GM19023 (cell line): ENCODE results near the gene JMJD1C.
A peak's percentile ranks its signal among the peaks of the same experiment; 100 is the strongest.
"Not testable (repeated sequence)": the region's sequence is repeated elsewhere in the genome, so short reads cannot be mapped to it uniquely, and the experiment has no call there.

ENCODE experiments used
- ATAC-seq: cut with Tn5 transposase; IDR thresholded peaks from one replicate; pipeline ENCODE4 v1.9.1; 2021; ENCODE audit warnings: mild to moderate bottlenecking, moderate library complexity; ENCODE audit not compliant: unreplicated experiment

JMJD1C gene, protein sequence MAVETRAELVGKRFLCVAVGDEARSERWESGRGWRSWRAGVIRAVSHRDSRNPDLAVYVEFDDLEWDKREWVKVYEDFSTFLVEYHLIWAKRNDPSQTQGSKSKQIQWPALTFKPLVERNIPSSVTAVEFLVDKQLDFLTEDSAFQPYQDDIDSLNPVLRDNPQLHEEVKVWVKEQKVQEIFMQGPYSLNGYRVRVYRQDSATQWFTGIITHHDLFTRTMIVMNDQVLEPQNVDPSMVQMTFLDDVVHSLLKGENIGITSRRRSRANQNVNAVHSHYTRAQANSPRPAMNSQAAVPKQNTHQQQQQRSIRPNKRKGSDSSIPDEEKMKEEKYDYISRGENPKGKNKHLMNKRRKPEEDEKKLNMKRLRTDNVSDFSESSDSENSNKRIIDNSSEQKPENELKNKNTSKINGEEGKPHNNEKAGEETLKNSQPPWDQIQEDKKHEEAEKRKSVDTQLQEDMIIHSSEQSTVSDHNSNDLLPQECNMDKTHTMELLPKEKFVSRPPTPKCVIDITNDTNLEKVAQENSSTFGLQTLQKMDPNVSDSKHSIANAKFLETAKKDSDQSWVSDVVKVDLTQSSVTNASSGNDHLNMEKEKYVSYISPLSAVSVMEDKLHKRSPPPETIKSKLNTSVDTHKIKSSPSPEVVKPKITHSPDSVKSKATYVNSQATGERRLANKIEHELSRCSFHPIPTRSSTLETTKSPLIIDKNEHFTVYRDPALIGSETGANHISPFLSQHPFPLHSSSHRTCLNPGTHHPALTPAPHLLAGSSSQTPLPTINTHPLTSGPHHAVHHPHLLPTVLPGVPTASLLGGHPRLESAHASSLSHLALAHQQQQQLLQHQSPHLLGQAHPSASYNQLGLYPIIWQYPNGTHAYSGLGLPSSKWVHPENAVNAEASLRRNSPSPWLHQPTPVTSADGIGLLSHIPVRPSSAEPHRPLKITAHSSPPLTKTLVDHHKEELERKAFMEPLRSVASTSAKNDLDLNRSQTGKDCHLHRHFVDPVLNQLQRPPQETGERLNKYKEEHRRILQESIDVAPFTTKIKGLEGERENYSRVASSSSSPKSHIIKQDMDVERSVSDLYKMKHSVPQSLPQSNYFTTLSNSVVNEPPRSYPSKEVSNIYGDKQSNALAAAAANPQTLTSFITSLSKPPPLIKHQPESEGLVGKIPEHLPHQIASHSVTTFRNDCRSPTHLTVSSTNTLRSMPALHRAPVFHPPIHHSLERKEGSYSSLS (N-terminal part only)

GRCh38 chr10:63465293-63466143 lies at the start of gene JMJD1C:
Gene JMJD1C (minus strand): TSS chr10:63465977. CDS start chr10:63465662, 315 bp downstream.
- peak; percentile 72 for ATAC-seq

GRCh38 chr10:63515002-63515763 lies 49.4 kb upstream of the JMJD1C start:
- no peak for ATAC-seq

DNA sequence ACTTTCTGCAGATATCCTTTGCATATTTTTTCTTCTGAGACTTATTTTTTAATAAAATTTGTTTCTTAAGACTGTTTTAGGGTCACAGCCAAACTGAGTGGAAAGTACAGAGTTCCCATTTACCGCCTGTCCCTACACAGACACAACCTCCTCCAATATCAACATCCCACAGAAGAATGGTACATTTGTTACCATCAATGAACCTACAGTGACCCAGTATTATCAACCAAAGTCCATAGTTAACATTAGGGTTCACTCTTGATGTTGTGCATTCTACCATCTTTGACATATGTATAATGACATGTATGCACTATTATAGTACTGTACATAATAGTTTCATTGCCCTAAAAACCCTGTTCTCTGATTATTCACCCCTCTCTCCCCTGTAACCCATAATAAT lies 40.8 kb upstream of the JMJD1C start:
- ATAC-seq: no peak

DNA sequence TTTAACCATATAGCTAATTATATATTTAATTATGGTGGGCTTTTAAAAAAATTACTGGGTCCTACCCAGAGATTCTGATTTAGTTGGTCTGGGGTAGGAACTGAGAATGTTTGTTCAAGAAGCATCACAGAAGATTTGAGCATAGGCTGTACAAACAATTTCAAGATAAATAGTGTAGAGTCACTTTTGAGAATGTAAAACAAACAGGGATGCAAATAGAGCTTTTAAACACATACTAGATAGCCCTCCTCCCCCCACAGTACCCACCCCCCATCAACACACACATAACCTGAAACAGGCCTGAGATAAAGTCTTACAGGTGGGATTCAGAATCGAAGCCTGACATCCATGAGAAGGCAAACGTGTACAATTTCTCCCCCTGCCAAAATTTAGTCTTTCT lies 39.8 kb upstream of the JMJD1C start:
- no peak for ATAC-seq

GRCh38 chr10:63504145-63504881 lies 38.5 kb upstream of the JMJD1C start:
- no peak for ATAC-seq

GRCh38 chr10:63503395-63503794 lies 37.6 kb upstream of the JMJD1C start:
- ATAC-seq: no peak

DNA sequence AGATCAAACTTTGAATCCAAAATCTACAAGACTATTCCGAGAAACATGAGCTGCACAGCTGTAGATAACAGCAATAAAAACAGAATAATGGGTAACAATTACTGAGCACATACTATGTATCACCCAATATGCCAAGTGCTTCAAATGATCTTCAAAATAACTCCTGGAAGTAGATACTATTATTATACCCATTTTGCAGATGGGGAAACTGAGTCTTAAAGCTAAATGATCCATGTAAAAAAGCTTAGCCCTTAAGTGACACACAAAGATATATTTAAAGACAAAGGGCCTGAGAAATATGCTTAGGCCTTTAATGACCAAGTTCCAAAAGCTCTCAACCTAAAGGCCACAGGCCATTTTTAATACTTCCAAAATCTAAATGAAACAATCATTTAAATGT lies 37.1 kb upstream of the JMJD1C start:
- ATAC-seq: no peak

DNA sequence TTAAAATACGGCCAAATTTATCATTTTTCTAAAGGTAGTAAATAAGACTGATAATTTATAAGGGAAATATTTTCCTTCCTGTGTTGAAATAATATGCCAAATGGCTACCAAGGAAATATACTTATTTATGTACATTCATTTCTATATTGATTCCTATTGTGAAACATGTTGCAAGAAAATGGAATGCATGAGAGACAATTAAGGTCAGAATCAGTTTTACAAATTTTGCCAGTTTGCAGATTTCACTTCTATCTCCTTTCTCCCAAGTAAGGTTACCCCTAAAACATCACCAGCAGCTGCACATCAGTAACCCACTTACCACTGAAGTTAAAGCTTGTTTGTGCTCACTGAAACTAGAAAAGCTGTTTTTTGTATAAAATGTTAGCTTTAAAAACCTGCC lies 36.2 kb upstream of the JMJD1C start:
- ATAC-seq: no peak

GRCh38 chr10:63500551-63500950 lies 34.8 kb upstream of the JMJD1C start:
- not testable (repeated sequence) for ATAC-seq

GRCh38 chr10:63498665-63499064 lies 32.9 kb upstream of the JMJD1C start:
- ATAC-seq: no peak

DNA sequence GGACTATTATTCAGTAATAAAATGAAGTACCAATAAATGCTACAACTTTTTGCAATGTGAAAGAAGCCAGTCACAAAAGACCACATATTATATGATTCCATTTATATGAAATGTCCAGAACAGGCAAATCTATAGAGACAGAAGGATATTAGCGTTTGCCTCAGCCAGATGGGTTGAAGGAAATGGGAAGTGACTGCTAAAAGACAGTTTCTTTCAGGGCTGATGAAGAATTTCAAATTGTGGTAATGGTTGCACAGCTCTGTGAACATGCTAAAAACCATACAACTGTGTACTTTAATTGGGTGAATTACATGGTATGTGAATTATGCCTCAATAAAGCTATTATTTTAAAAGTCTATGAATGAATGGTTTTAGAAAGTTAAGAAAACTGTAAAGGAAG lies 31.5 kb upstream of the JMJD1C start:
- ATAC-seq: no peak

DNA sequence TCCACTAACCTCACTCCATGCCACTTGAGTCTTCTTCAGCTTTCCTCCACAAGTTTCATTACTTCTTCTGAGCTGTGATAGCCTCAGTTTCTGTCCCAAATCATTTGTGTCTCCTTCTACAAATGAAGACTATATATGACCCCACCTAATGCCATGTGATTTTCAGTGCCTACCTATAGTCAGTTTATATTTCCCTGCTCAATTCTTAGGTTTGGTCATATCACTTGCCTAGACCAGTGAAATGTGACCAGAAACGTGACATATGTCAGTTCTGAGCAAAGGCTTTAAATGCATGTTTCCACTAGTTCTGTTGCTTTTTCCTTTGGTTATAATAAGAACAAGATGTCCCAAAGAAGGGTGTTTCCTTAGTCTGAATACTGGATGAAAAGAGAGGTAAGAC lies 30.8 kb upstream of the JMJD1C start:
- no peak for ATAC-seq

DNA sequence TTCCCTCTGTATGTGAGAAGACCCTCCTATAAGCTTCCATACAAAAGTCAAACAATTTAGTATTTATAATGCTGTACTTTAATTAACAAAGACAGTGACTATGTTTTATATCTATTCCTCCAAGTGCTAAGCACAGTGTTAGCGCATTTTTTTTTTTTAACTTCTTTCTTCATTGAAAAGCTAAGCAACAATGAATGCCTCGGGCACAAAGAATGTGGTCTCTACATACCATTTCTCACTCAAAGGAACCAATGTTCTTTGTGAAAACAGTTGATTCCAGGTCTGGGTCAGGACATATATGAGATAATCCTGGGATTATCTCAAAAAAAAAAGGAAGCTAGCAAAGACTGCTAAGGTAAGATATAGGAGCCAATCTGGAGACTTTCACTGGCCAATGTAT lies 29.2 kb upstream of the JMJD1C start:
- no peak for ATAC-seq

DNA sequence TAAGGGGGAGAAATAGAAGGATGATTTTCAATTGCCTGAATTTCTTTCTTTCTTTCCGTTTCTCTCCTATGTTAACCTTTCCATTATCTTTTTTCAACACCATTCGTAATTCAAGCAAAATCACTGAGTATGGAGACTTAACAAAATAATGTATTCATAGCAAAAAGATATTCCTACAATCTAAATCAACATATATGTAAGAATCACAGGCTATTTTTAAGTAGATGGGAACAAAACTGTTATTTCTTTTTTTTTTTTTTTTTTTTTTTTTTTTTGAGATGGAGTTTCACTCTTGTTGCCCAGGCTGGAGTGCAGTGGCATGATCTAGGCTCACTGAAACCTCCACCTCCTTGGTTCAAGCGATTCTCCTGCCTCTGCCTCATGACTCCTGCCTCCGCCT lies 27.2 kb upstream of the JMJD1C start:
- no peak for ATAC-seq

GRCh38 chr10:63492317-63492690 lies 26.5 kb upstream of the JMJD1C start:
- ATAC-seq: not testable (repeated sequence)

- no peak for ATAC-seq
Measured at GRCh38 chr10:63491588-63492316, 26.0 kb upstream of the JMJD1C start.

GRCh38 chr10:63489838-63490237 lies 24.1 kb upstream of the JMJD1C start:
- ATAC-seq: no peak

- ATAC-seq: no peak
Measured at GRCh38 chr10:63487990-63488389, 22.2 kb upstream of the JMJD1C start.
